PFSK-1 (cell line): ENCODE results near the gene TCF12.

Source experiments
- FOXP2 ChIP-seq: optimal IDR thresholded peaks from 2 replicates; pipeline ENCODE3; 2011; ENCODE audit warnings: borderline replicate concordance, control low read depth, inconsistent platforms; ENCODE audit not compliant: insufficient read depth; ENCODE audit errors: extremely low read length, extremely low read depth
- POLR2AphosphoS5 ChIP-seq: IDR thresholded peaks from 2 replicates; pipeline ENCODE4 v1.6.1; 2012; ENCODE audit warnings: low read depth, mild to moderate bottlenecking, control low read depth, low read length, moderate library complexity
- SIN3A ChIP-seq: IDR thresholded peaks from 2 replicates; pipeline ENCODE4 v1.6.1; 2012; ENCODE audit warnings: mild to moderate bottlenecking, low read length, moderate library complexity, borderline replicate concordance; ENCODE audit not compliant: insufficient read depth
- TAF1 ChIP-seq: IDR thresholded peaks from 2 replicates; pipeline ENCODE4 v1.6.1; 2012; ENCODE audit warnings: low read length, control low read depth, borderline replicate concordance; ENCODE audit not compliant: insufficient read depth
- TF ChIP-seq, protein P1 (sequence below), 2 experiments: IDR thresholded peaks; 2 replicates each; pipeline versions ENCODE4 v1.6.1 to v1.8.0; 2011 to 2012; ENCODE audit warnings: low read depth in 2 of 2, low read length in 2 of 2, control low read depth in 1 of 2, inconsistent platforms in 1 of 2, mild to moderate bottlenecking in 1 of 2, moderate library complexity in 1 of 2; ENCODE audit not compliant: insufficient read depth in 1 of 2

The TCF12 gene

DNA sequence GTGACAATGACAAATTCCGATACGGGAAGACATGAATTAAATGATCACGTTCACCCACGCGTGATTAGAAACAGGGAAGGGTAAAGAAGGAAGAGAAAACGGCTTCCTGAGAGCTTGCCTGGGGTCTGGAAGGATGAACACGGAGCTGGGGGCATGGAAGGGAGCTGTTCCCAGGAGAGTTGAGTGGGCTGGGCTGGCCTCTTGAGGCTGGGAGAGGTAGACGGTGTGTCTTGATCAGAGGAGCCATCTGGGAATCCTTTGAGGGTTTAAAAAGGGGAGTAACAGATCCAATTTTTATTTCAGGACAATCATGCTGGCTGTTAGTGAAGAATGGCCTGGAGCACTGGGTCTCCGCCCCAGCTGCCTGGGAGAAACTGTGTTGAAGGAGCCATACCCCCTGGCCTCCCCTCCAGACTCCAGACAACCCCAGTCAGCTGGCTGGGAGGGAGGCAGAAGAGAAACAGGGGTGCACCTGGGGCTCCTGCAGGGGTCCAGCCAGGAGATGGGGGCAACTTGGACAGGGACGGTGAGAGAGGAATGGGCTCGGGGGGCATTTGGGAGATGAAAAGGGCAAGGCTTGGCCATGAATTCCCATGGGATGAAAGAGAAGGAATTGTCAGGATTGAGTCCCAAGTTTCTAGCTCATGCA is 404.3 kb downstream of the TCF12 start:
- TF ChIP-seq SIN3A (no peak), POLR2AphosphoS5 (no peak), TAF1 (no peak), FOXP2 (no peak)
- TF ChIP-seq, protein P1, sequence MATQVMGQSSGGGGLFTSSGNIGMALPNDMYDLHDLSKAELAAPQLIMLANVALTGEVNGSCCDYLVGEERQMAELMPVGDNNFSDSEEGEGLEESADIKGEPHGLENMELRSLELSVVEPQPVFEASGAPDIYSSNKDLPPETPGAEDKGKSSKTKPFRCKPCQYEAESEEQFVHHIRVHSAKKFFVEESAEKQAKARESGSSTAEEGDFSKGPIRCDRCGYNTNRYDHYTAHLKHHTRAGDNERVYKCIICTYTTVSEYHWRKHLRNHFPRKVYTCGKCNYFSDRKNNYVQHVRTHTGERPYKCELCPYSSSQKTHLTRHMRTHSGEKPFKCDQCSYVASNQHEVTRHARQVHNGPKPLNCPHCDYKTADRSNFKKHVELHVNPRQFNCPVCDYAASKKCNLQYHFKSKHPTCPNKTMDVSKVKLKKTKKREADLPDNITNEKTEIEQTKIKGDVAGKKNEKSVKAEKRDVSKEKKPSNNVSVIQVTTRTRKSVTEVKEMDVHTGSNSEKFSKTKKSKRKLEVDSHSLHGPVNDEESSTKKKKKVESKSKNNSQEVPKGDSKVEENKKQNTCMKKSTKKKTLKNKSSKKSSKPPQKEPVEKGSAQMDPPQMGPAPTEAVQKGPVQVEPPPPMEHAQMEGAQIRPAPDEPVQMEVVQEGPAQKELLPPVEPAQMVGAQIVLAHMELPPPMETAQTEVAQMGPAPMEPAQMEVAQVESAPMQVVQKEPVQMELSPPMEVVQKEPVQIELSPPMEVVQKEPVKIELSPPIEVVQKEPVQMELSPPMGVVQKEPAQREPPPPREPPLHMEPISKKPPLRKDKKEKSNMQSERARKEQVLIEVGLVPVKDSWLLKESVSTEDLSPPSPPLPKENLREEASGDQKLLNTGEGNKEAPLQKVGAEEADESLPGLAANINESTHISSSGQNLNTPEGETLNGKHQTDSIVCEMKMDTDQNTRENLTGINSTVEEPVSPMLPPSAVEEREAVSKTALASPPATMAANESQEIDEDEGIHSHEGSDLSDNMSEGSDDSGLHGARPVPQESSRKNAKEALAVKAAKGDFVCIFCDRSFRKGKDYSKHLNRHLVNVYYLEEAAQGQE (IDR thresholded peaks at IDR 0.05; ENCODE audit: insufficient read depth in 1 of 2, low read depth in 2 of 2, low read length in 2 of 2): no peak

DNA sequence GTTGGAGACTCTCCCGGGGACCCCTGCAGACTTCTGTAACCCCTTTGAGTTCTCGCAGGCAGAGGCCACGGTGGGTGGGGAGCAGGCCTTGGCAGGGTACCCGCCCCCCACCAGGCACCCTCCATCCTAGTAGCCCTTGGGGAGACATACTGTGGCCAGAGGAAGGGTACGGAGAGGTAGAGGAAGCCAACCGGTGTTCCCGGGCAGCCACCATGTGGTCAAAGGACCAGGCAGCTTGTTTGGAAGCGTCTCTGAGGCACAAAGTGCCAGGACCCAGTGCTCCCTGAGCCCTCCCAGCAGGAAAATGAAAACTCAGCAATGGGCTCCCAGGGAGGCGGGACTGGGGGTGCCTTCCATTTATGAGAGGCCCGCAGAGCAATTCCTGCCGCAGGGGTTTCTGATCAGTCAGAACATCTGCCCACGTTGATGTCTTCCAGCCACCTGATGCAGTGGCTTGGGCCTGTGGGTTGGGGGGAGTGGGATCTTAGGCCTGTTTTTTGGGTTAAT is 404.9 kb downstream of the TCF12 start:
- TF ChIP-seq, protein P1 (IDR thresholded peaks at IDR 0.05; ENCODE audit: insufficient read depth in 1 of 2, low read depth in 2 of 2, low read length in 2 of 2): no peak
- no peak for TF ChIP-seq SIN3A
- TF ChIP-seq TAF1: no peak
- no peak for TF ChIP-seq POLR2AphosphoS5
- TF ChIP-seq FOXP2: no peak

GRCh38 chr15:57323806-57324589 is 405.6 kb downstream of the TCF12 start:
- TF ChIP-seq FOXP2: peak; percentile 46
- TF ChIP-seq, protein P1 (IDR thresholded peaks at IDR 0.05; ENCODE audit: insufficient read depth in 1 of 2, low read depth in 2 of 2, low read length in 2 of 2): no peak

GRCh38 chr15:57324590-57324890 is 406.1 kb downstream of the TCF12 start:
- TF ChIP-seq SIN3A: no peak
- no peak for TF ChIP-seq FOXP2
- no peak for TF ChIP-seq TAF1
- no peak for TF ChIP-seq POLR2AphosphoS5
- TF ChIP-seq, protein P1 (IDR thresholded peaks at IDR 0.05; ENCODE audit: insufficient read depth in 1 of 2, low read depth in 2 of 2, low read length in 2 of 2): no peak
